ENCODE data around the gene ATXN1L.

- TF ChIP-seq EZH2phosphoT487 (IDR thresholded peaks at IDR 0.05; ENCODE audit: insufficient read depth, low read depth) = no peak
- TF ChIP-seq EZH2 (IDR thresholded peaks at IDR 0.05; ENCODE audit: insufficient read depth, poor library complexity, severe bottlenecking) = no peak
Measured at GRCh38 chr16:71847096-71847495, 1.3 kb downstream of the ATXN1L start.
